ENCODE measurements around the gene TBC1D20.

DNA sequence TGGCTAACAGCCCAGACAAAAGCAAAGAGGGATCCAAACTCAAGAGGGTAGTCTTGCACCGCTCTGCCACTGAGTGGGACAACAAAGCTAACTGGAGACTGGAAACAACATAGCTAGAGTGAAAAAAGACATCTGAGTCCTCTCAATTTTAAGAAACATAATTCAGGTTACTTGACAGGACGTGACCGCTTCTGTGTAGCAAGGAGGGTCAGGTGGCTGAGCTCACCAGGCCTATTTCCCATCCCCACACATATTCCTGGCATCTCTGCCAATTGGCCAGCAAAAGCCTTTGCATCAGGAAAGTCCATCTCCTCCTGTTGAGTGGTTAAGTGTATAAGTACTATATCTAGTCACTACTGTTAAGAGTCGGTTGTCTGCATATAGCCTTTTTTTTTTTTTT, 25.3 kb upstream of the TBC1D20 start:
- TF ChIP-seq, protein P1, sequence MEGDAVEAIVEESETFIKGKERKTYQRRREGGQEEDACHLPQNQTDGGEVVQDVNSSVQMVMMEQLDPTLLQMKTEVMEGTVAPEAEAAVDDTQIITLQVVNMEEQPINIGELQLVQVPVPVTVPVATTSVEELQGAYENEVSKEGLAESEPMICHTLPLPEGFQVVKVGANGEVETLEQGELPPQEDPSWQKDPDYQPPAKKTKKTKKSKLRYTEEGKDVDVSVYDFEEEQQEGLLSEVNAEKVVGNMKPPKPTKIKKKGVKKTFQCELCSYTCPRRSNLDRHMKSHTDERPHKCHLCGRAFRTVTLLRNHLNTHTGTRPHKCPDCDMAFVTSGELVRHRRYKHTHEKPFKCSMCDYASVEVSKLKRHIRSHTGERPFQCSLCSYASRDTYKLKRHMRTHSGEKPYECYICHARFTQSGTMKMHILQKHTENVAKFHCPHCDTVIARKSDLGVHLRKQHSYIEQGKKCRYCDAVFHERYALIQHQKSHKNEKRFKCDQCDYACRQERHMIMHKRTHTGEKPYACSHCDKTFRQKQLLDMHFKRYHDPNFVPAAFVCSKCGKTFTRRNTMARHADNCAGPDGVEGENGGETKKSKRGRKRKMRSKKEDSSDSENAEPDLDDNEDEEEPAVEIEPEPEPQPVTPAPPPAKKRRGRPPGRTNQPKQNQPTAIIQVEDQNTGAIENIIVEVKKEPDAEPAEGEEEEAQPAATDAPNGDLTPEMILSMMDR (IDR thresholded peaks at IDR 0.05 in 4 of 5, conservative IDR thresholded peaks at IDR 0.05 in 1 of 5), result no peak
- TF ChIP-seq POLR2A (IDR thresholded peaks at IDR 0.05), result no peak

Measured in gastrocnemius medialis (tissue), 4 donors.